Uterus (tissue), 2 donors: ENCODE measurements around the gene BORCS6.

Source experiments
- POLR2A ChIP-seq, 2 donors: fragments of 450-650 bp; IDR thresholded peaks; one replicate each; pipeline ENCODE4 v1.6.1; 2016; ENCODE audit warnings: antibody characterized with exemption in 2 of 2, mild to moderate bottlenecking in 1 of 2, moderate library complexity in 1 of 2
- TF ChIP-seq, protein P1 (sequence below), 4 experiments: fragments of 200-600 bp in 2 of 4; fragments of 450-650 bp in 2 of 4; sonication (generic) in 2 of 4; IDR thresholded peaks; one replicate each; pipeline ENCODE4 v1.5.1; 2016 to 2019; ENCODE audit warnings: antibody characterized with exemption in 4 of 4, mild to moderate bottlenecking in 2 of 4, moderate library complexity in 1 of 4

- TF ChIP-seq, protein P1, sequence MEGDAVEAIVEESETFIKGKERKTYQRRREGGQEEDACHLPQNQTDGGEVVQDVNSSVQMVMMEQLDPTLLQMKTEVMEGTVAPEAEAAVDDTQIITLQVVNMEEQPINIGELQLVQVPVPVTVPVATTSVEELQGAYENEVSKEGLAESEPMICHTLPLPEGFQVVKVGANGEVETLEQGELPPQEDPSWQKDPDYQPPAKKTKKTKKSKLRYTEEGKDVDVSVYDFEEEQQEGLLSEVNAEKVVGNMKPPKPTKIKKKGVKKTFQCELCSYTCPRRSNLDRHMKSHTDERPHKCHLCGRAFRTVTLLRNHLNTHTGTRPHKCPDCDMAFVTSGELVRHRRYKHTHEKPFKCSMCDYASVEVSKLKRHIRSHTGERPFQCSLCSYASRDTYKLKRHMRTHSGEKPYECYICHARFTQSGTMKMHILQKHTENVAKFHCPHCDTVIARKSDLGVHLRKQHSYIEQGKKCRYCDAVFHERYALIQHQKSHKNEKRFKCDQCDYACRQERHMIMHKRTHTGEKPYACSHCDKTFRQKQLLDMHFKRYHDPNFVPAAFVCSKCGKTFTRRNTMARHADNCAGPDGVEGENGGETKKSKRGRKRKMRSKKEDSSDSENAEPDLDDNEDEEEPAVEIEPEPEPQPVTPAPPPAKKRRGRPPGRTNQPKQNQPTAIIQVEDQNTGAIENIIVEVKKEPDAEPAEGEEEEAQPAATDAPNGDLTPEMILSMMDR (IDR thresholded peaks at IDR 0.05): no peak
- TF ChIP-seq POLR2A (IDR thresholded peaks at IDR 0.05): no peak
These were observed 31.8 kb upstream of the BORCS6 start for GRCh38 chr17:8221663-8222379.
